ENCODE results near the gene NARS2.

DNA sequence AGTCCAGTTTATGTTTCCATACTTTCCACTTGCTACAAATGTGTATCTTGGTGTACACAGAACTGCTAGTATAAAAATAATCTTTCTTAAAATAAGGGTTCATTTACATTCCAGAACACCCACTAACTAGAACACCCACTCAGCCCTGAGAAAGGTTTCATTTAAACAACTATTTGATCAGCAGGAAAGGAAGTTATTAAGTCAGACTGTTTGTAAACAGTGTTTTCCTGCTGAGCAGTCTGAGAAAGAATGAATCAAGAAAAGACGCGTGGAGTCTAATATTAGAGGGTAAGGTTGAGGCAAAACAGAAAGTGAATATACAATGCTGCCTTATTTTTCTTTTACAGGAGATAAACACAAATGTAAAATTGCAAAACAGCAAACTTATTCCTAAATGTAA lies 32.7 kb downstream of the NARS2 start:
- no peak for TF ChIP-seq CTCF (IDR thresholded peaks at IDR 0.05; ENCODE audit: low read length)
- no peak for TF ChIP-seq EZH2 (IDR thresholded peaks at IDR 0.05; ENCODE audit: borderline replicate concordance, low read length)
